Tongue (tissue), 2 donors: ENCODE measurements around the gene NEK11. TPM values are rescaled to one million over a fixed set of nuclear protein-coding genes. Genes with fewer than 3 reads are reported as not detected.

Experiments used
- small RNA-seq: library from RNA; depleted of rRNA; stranded (forward); fragments of <200 nt; gene quantifications from one replicate; pipeline ENCODE3, GENCODE V24; 2014; ENCODE audit warnings: low replicate concordance
- total RNA-seq: library from RNA; depleted of rRNA; stranded (reverse); fragments of >200 nt; gene quantifications from one replicate; pipeline ENCODE4 v1.2.3, GENCODE V29; 2014

The NEK11 gene
- total RNA-seq, 1 donor from 2014 or later = 16.1 TPM

Small RNA genes lying within 50 kb of the gene (small RNA-seq; reads per million reads assigned to genes)
- gene RNU6-726P = not detected

Other genes with a start within 250 kb of the NEK11 start
- gene ATP2C1, start 132.8 kb upstream of the NEK11 start, total RNA-seq = 103 TPM
- gene ASTE1, start 52 bp upstream of the NEK11 start, total RNA-seq = 13.4 TPM